Neural progenitor cell (in vitro differentiated cells): ENCODE results near the gene NEK1.

ENCODE experiments used
- CTCF ChIP-seq: fragments of 200-600 bp; sonication (generic); IDR thresholded peaks from 2 replicates; pipeline ENCODE4 v1.5.1; 2017; ENCODE audit warnings: antibody characterized with exemption, mild to moderate bottlenecking
- EZH2phosphoT487 ChIP-seq: fragments of 200-600 bp; sonication (generic); IDR thresholded peaks from 2 replicates; pipeline ENCODE4 v1.6.1; 2017; ENCODE audit warnings: antibody characterized with exemption

- TF ChIP-seq CTCF (no peak), EZH2phosphoT487 (no peak)
Observed at GRCh38 chr4:169489306-169489705, 123.1 kb downstream of the NEK1 start.
